ENCODE results near the gene MS4A10.
A peak's percentile ranks its signal among the peaks of the same experiment; 100 is the strongest.

DNA sequence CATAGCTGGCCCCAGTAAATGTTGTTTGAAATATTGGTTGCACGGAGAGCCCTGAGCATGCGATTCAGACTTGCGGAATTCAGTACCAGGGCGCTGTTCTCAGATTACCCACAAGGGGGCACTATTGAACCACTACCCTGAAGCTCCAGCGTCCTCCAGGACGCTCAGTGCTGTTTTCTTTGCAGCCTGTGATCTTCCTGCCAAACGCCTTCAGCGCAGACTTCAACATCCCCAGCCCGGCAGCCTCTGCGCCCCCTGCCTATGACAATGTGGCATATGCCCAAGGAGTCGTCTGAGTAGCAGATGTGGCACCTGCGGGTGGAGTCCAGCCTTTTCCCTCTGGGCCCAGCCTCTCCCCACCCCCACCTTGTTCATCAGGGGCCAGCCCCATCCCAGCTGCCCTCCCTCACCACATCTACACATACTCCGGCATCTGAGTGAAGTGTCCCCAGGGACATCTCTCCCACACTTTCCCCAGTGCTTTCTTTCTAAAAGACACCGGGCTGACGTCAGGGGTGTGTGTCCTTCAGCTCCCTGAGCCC, 9.6 kb upstream of the MS4A10 start:
- no peak for TF ChIP-seq EZH2 (IDR thresholded peaks at IDR 0.05; ENCODE audit: borderline replicate concordance, low read length)
- TF ChIP-seq, protein P1, sequence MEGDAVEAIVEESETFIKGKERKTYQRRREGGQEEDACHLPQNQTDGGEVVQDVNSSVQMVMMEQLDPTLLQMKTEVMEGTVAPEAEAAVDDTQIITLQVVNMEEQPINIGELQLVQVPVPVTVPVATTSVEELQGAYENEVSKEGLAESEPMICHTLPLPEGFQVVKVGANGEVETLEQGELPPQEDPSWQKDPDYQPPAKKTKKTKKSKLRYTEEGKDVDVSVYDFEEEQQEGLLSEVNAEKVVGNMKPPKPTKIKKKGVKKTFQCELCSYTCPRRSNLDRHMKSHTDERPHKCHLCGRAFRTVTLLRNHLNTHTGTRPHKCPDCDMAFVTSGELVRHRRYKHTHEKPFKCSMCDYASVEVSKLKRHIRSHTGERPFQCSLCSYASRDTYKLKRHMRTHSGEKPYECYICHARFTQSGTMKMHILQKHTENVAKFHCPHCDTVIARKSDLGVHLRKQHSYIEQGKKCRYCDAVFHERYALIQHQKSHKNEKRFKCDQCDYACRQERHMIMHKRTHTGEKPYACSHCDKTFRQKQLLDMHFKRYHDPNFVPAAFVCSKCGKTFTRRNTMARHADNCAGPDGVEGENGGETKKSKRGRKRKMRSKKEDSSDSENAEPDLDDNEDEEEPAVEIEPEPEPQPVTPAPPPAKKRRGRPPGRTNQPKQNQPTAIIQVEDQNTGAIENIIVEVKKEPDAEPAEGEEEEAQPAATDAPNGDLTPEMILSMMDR (conservative IDR thresholded peaks at IDR 0.05 in 1 of 2, IDR thresholded peaks at IDR 0.05 in 1 of 2; ENCODE audit: extremely low read depth in 1 of 2, insufficient read depth in 1 of 2, low read depth in 1 of 2, low read length in 2 of 2), result peak; percentile 89 to 93
